ENCODE measurements around the gene DDHD1.
"Not testable (repeated sequence)": the region's sequence is repeated elsewhere in the genome, so short reads cannot be mapped to it uniquely, and the experiment has no call there.

DDHD1 gene

DNA sequence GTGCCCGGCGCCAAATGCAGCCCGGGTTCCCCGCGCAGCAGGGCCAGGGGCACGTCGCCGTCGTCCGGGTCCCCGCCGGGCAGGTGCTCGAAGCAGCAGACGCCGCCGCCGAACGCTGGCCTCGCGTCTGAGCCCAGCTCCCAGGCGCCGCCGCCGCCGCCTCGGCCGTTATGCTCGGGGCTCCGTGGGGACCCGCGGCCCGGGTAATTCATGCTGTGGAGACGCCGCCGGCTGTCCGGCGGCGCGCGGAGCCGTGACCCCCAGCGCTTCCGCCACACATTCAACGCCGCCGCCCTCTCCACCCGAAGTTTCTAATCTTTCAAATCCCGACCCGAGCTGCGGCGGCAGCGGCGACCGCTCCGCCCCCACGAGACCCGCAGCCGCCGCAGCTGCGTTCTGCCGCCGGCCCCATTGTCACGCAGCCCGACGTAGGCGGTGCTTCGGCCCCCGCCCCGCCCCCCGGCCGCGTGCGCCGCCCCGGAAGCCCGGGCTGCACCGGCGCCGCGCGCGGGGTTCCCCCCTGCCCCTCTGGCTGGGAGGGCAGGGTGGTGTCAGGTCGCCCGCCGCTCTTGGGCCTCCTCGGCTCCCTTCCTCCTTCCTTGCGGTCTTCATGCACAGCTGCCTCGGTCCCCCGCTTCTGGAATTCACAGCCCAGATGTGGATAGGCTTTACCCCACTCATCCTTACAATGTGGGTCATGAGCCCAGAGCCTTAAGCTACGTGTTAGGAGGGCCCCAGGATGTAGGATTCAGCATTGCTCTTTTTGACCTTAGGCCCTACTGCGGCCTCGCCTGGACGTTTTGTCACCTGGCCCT, at the start of gene DDHD1:
Gene DDHD1 (minus strand): TSS at position 437 of the 815 bp plus-strand sequence. CDS start 225 bp downstream, at position 212.
- peak; percentile 72 to 77 for DNase-seq

DNA sequence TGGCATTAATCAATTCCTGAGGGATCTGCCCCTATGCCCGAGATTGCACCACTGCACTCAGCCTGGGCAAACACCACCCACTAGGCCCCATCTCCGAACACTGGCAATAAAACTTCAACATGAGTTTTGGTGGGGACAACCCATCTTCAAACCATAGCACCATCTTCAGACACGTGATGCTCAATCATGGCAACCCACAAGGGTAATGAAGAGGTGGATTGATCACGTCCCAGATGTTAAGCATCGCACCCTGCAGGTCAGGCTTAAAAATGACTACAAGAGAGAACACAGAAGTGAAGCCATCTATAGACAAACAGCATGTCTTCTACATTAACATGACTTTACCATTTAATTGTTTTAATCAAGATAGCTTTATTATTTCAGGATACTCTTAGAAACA, 42.8 kb upstream of the DDHD1 start:
- no peak for DNase-seq

DNA sequence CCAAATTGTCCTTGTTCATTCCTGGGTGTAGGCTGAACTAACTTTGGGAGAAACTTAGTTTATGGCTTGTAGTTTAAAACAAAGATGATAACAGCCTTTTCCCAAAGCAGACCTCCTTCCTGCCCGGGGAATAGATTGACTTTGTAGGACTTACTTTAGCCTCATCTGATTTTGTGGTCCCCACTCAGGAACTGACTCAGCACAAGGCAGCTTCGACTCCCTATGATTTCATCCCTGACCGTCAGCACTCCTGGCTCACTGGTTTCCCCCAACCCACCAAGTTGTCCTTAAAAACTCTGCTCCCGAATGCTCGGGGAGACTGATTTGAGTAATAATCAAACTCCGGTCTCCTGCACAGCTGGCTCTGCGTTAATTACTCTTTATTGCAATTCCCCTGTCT, 40.1 kb upstream of the DDHD1 start:
- no peak for DNase-seq

DNA sequence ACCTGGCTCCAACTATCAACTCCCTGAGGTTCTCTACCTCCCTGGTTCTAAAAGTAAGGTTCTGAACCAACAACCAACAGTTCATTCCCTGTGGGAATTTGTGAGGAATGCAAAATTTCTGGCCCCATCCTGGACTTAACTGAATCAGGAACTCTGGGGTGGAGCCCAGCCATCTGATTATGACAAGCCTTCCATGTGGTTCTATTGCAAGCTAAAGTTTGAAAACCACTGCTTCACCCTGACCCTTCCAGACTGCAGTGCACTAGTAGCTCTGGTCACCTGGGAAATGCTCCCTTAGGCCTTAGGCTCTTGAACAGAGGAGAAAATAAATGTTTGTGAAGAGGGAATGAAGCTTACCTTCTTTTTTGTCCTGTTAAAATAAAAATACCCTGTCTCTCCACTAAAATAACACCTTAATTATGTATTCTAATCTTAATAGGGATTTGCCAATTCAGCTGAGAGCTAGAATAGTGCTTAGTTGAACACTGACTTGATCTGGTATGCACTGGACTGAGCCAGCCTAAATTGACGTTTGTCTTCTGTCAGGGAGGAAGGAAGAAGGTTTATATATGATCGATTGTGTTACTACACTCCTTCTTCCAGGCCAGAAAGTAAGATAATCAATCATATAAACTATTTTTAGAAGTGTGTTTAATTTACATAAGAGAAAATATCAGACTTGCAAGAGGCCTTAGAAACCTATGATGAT, 39.1 kb upstream of the DDHD1 start:
- DNase-seq = no peak

DNA sequence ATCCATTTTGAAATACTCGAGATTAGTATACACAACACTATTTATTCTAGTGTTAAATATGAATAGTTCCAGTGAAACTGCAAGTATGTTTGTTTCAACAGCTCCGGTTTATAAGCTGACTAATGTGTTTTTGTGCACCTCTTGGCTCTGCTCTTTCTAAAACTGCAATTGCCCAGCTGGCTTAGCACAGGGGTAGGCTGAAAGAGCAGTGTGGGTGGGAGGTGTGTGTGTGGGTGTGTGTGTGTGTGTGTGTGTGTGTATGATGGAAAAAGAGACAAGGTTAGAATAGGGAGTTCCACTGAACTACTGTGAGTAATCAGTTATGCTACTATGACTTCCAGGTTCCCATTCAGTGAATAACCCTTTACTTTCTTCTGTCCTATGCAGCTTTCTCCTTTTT, 37.8 kb upstream of the DDHD1 start:
- no peak for DNase-seq

DNA sequence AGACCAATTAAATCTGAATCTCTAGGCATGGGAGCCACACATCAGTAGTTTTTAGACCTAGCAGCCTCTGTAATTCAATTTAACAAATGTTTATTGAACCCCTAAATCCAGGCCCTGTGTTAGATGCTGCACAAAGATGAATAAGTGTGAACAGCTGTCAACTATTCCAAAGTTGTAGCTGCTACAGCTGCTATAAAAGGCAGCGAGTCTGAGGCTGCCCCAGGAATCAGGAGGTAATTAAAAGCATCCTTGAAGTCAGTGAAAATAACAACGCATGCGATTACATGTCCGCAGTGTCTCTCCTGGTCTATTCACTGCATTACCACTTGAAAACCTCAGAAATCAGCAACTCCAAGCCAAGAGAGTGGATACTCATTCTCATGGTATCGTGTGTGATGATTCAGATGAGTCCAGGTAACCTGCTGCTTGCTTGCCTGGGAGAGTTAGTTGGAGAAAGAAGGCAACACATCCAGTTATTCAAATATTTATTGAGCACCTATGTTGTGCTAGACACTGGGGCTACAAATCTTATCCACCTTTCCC, 34.9 kb upstream of the DDHD1 start:
- DNase-seq = no peak

DNA sequence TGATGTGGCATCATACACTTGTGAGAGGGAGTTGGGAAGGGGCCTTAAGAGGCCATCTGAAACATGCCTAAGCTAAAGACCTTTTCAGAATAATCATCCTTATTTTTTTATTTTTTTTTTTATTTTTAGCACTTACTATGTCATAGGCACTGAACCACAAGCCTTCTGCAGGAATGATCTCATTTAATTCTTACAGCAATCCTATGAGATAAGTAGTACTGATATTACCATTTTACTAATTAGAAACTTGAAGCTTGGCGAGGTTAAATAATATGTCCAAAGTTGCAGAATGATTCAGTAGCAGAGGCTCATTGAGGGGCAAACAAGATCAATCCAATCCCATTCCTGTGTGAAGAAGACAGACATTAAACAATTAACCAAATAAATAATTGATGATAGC, 33.4 kb upstream of the DDHD1 start:
- DNase-seq = no peak

DNA sequence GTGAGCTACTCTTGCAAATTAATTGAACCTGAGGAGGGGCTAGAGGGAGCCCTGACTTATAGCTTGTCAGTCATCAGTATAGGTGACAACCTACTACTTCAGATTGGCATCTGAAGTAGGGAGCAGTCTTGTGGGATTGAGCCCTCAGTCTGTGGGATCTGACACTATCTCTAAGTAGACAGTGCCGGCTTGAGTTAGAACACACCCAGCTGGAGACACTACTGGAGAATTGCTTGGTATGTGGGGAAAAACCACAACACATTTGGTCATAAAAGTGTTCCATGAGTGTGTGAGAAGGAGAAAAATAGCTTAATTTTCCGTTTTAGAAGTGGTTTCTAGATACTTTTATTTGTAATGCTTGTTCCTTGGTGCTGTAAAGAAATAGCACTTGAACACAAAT, 30.5 kb upstream of the DDHD1 start:
- DNase-seq = no peak

DNA sequence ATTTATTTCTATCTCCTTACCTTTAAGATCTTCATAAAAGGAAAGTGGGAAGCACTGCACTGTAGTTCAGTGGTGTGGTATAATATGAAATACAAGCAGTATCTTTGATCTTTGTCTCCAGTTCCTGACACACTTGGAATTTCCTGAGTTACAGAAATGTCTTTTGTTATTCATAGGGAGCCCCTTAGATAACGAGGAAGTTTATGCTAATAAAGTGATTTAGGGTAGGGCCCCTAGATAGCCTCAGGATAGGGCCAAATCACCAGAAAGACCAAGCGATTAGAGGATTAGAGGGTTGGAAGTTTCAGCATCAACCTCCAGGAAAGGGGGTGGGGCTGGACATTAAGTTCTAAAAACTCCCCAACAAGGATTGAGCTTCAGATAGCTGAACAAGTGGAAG, 29.9 kb upstream of the DDHD1 start:
- no peak for DNase-seq

DNA sequence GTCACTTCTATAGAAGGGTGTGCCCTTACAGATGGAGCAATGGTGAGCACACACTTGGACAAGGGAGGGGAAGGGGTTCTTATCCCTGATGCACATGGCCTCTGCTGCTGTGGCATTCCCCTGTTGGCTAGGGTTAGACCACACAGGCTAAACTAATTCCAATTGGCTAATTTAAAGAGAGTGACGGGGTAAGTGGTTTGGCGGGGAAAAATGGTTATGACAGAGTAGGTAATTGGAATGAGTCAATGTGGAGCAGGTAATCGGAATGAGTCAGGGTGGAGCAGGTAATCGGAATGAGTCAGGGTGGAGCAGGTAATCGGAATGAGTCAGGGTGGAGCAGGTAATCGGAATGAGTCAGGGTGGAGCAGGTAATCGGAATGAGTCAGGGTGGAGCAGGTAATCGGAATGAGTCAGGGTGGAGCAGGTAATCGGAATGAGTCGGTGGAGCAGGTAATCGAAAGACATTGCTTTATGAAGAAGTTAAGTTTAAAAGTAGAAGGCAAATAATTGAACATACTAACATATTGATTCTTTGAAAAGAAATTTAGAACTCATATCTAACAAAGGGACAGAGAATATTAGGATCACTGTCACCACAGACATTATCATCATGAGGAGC, 28.4 kb upstream of the DDHD1 start:
- DNase-seq = not testable (repeated sequence)

DNA sequence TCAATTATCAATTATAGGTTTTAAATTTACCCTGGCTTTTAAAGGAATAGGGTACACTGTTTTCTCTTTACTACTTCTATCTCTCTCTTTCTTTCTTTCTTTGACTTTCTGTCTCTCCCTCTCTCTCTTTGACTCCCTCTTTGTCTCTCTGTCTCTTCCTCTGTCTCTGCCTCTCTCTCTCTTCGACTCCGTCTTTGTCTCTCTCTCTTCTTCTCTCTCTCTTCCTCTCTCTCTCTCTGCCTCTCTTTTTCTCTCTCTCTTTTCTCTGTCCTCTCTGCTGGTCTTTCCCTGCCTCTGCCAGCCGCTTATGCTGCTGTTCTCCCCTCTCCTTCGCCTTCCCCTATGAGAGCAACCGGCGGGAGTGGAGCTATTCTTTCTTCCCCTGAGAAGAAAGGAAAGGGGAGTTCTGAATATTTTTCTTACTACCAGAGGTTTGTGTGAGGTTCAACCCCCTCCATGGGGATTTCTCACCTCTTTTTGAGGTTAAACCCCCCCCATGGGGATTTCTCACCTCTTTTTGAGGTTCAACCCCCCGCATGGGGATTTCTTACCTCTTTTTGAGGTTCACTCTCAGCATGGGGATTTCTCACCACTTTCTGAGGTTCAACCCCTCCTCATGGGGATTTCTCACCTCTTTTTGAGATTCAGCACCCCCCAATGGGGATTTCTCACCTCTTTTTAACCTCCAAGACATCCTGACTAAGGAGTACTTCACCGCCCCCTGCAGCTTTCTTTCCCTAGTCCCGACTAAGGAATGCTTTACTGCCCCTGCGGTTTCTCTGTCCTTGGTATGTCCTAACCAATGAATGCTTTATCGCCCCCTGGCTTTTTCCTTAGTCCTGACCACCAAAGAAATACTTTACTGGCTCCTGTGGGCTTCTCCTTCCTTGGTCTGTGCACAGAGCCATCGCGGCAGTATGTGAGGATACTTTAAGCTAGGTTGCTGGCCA, 27.4 kb upstream of the DDHD1 start:
- DNase-seq = no peak

DNA sequence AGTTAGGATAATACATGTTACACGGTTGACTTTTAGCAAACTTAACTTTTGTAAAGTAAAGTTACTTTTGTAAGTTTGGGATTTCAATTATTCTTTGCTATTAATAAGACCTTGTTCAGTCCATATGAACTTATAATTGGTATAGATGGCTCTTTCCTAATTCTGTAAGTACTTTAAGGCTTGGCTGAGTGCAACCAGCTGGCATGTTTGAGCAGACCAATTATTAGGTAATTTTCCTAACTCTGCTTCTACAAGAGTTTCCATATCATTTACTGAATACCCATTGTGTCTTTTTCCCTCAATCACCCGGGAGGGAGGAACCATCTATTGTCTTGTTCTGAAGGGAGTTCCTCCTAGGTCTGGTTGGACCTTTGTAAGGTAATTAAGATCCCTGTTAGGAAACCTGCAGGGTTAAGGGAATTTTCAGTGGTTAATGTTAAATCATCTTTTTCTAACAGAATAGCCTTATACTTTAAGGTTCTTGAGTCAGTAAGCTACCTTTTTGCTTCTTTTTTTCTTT, 26.4 kb upstream of the DDHD1 start:
- not testable (repeated sequence) for DNase-seq

DNA sequence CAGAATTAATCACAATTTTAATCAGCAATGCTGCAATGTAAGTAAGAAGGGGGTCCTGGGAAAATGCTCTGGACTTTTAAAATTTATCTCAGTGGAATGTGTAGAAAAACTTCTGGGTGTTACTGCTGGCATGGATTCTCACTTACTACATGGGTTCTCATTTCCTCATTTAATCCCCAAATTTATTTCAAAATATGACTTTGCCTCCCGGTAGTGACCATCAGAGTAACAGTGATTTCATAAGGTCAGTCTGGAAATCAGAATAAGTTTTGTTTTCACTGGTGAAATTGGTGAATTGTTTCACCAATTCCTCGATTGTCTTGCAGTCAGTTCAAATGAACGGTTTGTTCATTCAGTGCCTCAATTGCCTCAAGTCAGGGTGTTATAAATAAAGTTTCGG, 22.3 kb upstream of the DDHD1 start:
- DNase-seq = no peak

DNA sequence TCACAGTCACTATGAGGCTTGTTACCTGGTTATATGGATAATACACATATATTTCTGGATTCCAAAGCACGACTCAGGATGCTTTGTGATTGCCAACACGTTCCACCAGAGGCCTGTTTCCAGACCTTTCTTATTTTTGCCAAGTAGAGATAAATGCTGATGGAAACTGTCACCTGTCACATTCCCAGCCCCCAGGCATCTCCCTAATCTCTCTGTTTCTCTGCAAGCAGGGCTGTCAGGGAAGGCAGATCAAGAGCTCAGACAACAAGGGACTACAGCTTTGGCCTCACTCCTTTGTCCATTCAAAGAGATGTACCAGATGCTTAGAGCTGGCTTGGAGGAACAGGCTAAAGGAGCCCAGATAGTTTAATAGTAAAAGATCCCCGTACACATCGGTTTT, 21.8 kb upstream of the DDHD1 start:
- no peak for DNase-seq

DNA sequence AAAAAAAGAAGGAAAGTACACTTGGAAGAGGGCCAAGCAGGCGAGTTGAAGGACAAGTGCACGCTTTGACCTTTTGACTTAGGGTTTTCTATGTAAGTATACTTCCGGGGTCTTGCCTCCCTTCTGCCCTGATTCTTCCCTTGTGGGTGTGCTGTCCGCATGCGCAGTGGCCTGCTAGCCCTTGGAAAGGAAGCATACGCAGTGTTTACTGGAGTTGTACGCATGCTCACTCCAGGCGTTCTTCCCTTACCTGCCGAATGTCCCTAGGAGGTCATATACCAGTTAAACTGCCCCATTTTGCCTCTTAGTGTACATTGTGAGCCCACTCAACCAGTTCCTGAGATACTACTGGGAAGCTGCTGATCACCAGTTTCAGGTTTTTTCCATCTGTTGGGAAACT, 15.7 kb upstream of the DDHD1 start:
- DNase-seq = no peak

DNA sequence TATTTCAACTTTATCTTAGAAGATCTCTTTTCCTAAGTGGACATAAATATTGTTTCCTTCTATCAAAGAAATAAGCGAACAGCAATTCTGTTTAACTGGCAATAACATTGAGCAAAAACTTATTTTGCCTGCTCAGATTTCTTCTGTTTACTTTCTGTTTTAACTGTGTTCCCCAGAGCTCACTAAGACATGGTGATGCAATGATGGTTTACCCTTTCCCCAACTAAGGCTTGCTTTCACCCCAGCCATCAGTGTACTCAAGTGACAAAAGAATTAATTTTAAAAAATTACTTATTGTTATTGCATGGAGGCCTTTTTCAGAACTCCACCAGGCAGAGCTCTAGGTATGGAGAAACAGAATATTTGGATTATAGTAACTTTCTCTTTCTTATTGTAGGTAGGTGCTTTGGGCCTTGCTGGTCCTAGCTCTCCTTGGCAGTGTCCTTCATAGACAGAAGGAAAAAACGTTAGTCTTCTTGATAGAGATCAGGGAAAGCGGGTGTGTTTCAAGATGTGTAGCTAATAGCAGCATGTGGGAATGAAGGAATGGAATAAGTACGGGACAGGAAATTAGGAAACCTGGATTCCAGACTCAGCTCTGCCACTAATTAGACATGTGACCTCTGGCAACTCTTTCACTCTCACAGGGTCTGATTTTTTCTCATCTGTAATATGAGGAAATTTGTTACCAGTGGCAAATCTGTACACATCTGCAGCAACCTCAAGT, 14.6 kb upstream of the DDHD1 start:
- DNase-seq = no peak

DNA sequence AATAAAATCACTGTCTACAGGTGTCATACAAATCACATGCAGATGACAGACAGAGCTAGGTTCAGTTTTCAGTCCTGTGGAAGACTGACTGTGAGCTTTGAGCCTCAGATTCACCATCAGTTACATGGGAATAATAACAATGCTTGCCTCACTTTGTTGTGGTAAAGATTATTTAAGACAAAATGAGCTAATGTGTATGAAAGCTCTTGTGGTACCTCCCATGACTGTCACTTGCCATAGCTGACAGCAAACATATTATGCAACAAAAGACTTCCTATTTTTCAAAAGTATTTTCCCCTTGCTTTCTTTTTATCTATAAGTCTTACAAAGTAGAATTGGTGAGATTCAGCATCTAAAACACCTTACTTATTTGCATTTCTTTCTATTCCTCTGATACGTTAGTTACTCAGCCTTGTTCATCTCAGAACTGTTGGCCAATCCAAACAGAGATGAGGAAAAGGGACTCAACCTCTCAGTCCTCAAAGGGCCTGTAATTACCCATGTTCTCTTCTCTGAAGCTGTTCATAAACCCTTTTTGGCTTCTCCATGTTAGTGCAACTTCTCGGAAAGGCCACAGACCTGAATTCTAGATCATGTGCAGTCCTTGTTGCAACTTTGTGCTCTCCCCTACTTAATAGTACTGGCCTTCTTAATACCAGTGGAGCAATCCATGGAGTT, 8.8 kb upstream of the DDHD1 start:
- DNase-seq = no peak

DNA sequence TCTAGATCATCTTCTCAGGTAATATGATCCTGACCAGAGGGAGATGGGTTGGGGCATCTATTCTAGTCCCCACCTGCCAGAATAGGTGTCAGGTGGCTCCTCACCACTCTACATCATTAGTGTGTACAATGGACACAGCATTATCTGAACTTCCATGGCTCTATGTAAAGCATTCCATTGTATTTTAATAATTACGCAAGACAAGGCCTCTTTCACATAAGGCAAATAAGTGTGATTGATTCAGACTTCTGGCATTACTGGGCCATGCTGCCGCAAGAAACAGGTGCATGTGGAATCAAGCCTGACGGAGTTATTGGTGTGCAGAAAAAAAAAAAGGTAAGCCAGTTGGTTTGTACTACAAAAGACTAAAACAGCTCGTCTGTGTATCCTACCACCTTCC, 3.1 kb upstream of the DDHD1 start:
- no peak for DNase-seq

DNA sequence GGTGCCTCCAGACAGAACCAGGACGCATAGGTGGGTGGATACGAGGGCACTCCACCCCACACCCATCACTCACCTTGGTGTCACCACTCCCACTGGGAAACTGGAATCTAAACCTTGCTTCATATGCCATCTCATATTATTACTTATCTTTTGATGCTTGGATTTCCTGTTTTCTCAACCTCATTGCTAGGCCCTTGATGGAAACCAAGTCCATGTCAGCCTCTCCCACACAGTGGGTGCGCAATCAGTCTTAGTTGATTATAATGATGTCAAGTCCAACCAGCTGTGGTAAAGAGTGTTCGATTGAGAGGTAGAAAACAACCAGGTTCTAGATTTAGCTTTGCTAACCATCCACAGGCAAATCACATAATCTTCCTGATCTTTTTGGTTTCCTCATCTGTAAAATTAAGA, 584 bp upstream of the DDHD1 start:
- DNase-seq = no peak

DNA sequence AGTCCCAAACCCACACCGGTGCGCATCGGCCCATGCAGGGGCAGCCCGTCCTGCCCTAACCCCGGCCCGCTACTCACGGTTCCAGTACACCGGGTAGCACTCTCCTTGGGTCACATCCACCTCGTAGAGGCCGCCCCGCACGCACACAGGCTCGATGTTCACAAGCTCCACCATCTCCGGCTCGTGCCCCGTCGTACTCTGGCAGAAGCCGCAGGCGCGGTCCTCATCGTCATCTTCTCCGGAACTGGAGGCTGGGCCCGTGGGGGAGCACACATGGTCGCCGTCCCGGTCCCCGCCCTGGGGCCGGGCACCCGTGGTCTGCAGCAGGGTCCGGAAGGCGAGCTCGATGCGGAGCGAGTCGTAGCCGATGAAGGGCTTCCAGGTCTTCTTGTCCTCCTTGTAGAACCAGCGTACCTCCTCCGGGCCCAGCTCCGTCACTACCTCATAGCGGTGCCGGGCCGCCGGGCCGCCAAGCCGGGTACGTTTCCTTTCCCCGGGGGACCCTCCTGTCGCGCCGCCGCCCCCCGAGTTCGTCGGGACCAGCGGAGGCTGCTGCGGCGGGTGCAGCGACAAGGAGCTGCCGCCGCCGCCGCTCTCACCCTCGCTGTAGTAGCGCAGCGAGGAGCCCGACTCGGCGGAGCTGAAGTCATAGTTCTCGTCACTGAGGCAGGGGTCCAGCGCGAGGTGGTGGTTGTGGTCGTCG, 788 bp downstream of the DDHD1 start:
- DNase-seq = peak in 1 of 2 donors; percentile 34
